ENCODE results near the gene TROAP.
A peak's percentile ranks its signal among the peaks of the same experiment; 100 is the strongest.
"Not testable (repeated sequence)": the region's sequence is repeated elsewhere in the genome, so short reads cannot be mapped to it uniquely, and the experiment has no call there.

TROAP gene

DNA sequence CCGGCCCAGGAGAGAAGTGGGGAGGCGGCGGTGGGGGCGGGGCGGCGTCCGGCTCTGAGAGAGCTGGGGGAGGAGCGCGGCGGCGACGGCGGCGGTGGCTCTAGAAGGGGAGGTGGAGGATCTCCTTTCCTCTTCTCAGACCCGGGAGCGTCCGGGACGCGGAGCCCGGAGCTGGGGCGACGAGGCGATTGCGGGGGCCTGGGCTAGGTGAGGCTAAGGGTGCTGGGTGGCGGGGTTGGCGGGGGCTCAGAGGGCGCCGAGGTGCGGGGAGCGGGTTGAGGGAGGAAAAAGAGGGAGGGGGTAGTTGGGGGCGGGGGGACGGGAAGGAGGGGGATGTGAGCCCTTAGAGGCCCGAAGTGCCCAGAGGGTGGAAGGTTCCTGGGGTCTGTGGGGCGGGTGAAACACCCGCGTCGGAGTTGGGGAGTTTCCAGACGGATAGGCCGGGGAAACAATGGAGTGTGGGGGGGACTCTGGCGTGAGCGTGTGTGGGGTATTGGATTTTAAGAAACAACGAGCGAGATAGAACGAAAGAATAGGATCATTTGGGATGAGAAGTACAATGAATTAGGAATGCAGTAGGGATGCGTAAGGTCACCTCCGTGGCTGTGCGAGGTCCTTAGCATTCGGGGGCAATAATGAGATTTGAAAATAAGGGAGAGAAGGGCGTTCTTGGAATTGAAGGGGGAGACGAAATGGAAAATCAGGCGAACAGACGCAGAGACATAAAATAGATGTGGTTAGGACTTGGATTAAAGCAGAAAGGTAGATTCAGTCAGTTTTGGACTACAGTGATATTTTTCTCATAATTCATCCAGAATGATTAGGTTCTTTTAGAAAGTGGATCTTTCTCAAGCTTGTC, 44.6 kb downstream of the TROAP start, which contains the start of gene SPATS2:
TSS of gene SPATS2 (plus strand) at position 82 of the 859 bp plus-strand sequence. CDS start 93,551 bp downstream, outside the sequence.
- no peak for DNase-seq (ENCODE audit: low read depth, low spot score)

DNA sequence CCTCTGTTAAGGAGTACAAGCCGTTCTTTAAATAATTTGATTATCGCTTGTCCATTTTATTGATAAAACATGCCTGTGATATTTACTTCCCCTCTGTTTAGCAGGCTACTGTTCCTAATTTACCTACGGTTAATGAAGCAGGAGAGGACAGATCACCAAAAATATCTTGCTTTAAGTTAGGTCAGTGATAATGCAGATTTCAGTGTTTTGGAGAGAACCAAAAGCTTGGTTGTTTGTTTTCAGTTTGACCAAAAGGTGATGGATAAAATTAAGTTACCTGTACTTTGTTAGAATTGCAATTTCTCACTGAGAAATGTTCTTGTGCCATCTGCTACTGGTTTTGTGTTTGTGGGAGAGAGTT, 45.2 kb downstream of the TROAP start:
- DNase-seq (ENCODE audit: low read depth, low spot score): no peak

DNA sequence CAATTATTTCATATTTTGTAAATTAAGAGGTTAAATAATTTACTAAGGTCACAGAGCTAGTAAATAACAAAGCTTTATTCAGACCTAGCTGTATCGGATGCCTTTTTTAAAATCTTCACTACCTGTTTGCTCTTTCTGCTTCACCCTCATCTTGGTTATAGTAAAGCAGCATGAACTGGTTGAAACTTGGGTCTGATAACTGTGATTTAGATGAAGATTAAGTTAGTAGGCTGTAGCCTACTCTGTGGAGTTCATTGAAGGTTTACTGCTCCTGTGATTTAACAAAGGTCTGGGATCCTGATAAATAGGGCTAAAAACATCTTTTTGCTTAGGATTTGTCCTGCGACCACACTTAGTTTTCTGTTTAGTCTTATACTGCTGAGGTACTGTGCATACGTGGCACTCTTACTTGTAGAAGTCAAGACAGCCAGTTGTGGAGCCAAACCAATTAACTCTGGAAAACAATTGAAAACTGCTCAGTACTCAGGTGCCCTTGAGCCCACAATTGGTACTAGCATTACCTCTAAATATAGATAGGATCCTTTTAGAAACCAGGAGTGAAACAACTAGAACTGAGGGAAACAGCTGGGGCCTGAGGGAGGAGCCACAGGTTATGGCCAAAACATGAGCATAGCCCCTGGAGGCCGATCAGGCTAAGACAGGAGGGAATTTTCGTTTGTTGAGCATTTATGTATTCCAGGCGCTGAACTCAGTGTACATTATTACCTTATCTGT, 46.5 kb downstream of the TROAP start:
- DNase-seq (ENCODE audit: low read depth, low spot score): peak; percentile 44

DNA sequence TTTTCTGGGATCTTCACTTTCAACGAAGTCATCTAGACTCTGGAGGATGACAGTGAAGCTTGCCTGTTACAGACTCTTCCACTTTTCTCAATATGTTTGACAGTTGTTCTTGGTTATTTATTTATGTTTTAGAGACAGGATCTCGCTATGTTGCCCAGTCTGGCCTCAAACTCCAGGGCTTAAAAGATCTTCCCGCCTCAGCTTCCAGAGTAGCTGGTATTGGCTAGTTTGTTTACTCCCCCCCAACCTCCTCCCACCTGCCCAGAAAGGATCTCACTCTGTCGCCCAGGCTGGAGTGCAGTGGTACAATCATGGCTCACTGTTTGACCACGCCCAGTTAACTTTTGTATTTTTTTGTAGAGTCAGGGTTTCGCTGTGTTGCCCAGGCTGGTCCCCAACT, 47.5 kb downstream of the TROAP start:
- DNase-seq (ENCODE audit: low read depth, low spot score): no peak

DNA sequence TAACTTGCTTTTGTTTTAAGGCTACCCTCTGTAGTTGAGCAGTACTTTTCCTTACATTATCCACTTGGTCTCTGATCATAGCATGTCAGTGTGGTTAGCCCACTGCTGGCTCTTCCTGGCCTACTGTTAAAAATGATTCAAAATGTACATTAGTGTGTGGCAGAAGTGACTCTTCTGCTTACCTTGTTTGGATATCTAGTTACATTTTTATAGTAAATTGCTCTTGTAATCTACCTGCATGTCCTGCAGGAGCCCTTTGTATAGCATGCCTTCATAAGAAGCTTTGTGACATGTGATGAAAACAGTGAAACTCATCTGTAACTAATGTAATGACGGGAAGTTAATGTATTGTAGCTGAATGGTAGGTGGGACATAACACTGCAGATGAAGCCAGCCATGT, 52.4 kb downstream of the TROAP start:
- no peak for DNase-seq (ENCODE audit: low read depth, low spot score)

DNA sequence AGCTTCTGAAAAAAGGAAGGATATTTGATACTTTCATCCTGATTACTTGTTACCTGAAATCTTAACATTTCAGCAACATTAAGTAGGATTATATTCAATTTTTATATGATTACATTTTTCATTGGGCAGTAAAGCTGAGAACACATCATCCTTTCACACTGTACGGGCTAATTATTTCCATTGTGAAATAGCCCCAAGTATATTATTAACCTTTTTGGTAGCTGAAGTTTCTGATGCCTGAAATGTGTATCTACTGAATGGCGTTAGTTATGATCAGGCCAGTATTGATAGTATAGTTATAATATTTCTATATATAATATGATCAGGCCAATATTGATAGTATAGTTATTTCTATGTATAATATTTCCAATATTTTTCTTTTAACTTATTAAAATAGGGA, 54.3 kb downstream of the TROAP start:
- no peak for DNase-seq (ENCODE audit: low read depth, low spot score)

DNA sequence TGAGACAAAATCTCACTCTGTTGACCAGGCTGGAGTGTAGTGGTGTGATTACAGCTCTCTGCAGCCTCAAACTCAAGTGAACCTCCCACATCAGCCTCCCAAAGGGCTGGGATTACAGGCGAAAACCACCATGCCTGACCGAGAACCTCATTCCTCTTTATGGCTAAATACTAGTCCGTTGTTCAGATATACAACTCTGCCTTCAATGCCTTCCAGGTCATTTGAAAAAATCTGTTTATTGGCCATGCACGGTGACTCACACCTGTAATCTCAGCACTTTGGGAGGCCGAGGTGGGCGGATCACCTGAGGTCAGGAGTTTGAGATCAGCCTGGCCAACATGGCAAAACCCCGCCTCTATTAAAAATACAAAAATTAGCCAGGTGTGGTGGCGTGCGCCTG, 57.1 kb downstream of the TROAP start:
- not testable (repeated sequence) for DNase-seq (ENCODE audit: low read depth, low spot score)
